ENCODE data around the gene DTD1.

DNA sequence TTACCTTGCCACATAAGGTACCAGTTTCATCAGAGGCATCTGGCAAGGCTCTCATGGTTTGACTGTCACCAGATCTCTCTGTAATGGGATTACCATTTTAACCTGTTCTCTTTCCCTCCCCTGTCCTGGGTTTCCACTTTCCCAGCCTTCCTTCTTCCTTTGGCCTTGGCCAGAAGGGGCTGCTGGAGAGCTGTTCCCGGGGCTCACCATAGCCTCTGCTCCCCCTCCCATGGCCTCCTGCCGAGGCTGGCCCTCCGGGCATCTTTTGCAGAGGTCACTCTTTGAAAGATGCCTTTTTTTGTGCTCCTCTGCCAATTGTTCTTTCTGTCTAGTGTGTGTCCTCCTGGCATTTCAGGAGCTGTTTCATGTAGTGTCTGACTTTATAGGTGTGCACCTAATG, 125.0 kb downstream of the DTD1 start:
- TF ChIP-seq, protein P1, sequence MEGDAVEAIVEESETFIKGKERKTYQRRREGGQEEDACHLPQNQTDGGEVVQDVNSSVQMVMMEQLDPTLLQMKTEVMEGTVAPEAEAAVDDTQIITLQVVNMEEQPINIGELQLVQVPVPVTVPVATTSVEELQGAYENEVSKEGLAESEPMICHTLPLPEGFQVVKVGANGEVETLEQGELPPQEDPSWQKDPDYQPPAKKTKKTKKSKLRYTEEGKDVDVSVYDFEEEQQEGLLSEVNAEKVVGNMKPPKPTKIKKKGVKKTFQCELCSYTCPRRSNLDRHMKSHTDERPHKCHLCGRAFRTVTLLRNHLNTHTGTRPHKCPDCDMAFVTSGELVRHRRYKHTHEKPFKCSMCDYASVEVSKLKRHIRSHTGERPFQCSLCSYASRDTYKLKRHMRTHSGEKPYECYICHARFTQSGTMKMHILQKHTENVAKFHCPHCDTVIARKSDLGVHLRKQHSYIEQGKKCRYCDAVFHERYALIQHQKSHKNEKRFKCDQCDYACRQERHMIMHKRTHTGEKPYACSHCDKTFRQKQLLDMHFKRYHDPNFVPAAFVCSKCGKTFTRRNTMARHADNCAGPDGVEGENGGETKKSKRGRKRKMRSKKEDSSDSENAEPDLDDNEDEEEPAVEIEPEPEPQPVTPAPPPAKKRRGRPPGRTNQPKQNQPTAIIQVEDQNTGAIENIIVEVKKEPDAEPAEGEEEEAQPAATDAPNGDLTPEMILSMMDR (IDR thresholded peaks at IDR 0.05), result no peak
- TF ChIP-seq POLR2AphosphoS5 (IDR thresholded peaks at IDR 0.05) (no peak), POLR2A (IDR thresholded peaks at IDR 0.05) (no peak)
